ENCODE measurements around the gene POLR3F. TPM values are rescaled to one million over a fixed set of nuclear protein-coding genes. Genes with fewer than 3 reads are reported as not detected.

POLR3F gene, protein sequence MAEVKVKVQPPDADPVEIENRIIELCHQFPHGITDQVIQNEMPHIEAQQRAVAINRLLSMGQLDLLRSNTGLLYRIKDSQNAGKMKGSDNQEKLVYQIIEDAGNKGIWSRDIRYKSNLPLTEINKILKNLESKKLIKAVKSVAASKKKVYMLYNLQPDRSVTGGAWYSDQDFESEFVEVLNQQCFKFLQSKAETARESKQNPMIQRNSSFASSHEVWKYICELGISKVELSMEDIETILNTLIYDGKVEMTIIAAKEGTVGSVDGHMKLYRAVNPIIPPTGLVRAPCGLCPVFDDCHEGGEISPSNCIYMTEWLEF
- total RNA-seq = 15.1 and 17.8 TPM in 2 replicates

GRCh38 chr20:18466894-18467730 is at the start of gene POLR3F, which contains the start of gene DZANK1:
POLR3F (plus strand) TSS chr20:18467390; CDS start chr20:18467507, 117 bp downstream.
DZANK1 (minus strand) TSS chr20:18467030; CDS start chr20:18465358, 1,672 bp downstream.

GRCh38 chr20:18496740-18497592 is 29.8 kb downstream of the POLR3F start, which contains the start of gene RBBP9:
RBBP9 (minus strand) TSS chr20:18497225; CDS start chr20:18497167, 58 bp downstream.

GRCh38 chr20:18507218-18508191 is 40.3 kb downstream of the POLR3F start, which contains the start of gene SEC23B:
SEC23B (plus strand) TSS chr20:18507940; CDS start chr20:18510836, 2,896 bp downstream.

Small RNA genes lying within 50 kb of the gene (small RNA-seq; reads per million reads assigned to genes)
- gene MIR3192 (not detected), gene RNA5SP476 (not detected)

Other genes starting within 250 kb of the POLR3F start
- gene ZNF133, start 178.9 kb upstream of the POLR3F start, total RNA-seq = 11.1 and 17.3 TPM in 2 replicates
- 0.73 and 1.2 TPM in 2 replicates for gene DZANK1, start 360 bp upstream of the POLR3F start, total RNA-seq
- gene RBBP9, start 29.8 kb downstream of the POLR3F start, total RNA-seq = 17.6 and 22.1 TPM in 2 replicates
- 48.5 and 66.7 TPM in 2 replicates for gene SEC23B, start 40.5 kb downstream of the POLR3F start, total RNA-seq
- 31.9 and 57.7 TPM in 2 replicates for gene SMIM26, start 100.0 kb downstream of the POLR3F start, total RNA-seq
- gene DTD1, start 120.7 kb downstream of the POLR3F start, total RNA-seq = 75.3 and 82.3 TPM in 2 replicates

Data from subcutaneous preadipocyte (primary cell).